Stimulated activated CD8-positive, alpha-beta memory T cell treated with anti-CD3 and anti-CD28 coated beads, Interleukin-4, amount 100 ng/mL, for 48 hours (primary cell): ENCODE results near the gene KNSTRN.
A peak's percentile ranks its signal among the peaks of the same experiment; 100 is the strongest.

Experiments
- DNase-seq: peaks from one replicate; pipeline ENCODE4 v3.0.0-alpha.2; 2020

Gene KNSTRN

GRCh38 chr15:40382580-40383456 is at the start of gene KNSTRN:
TSS of gene KNSTRN (plus strand) at chr15:40382721. CDS start at chr15:40382836, 115 bp downstream.
- peak; percentile 96 for DNase-seq

GRCh38 chr15:40333922-40334492 is 48.5 kb upstream of the KNSTRN start:
- peak; percentile 37 for DNase-seq

- DNase-seq: no peak
These were observed 48.0 kb upstream of the KNSTRN start for GRCh38 chr15:40334541-40334940.

- DNase-seq: no peak
These were observed 47.4 kb upstream of the KNSTRN start for GRCh38 chr15:40334941-40335795.

GRCh38 chr15:40335938-40336743 is 46.4 kb upstream of the KNSTRN start:
- DNase-seq: no peak

GRCh38 chr15:40336744-40337122 is 45.8 kb upstream of the KNSTRN start:
- peak; percentile 36 for DNase-seq

- DNase-seq: no peak
These were observed 44.9 kb upstream of the KNSTRN start for GRCh38 chr15:40337597-40337996.

GRCh38 chr15:40338041-40338657 is 44.4 kb upstream of the KNSTRN start:
- DNase-seq: peak; percentile 86

GRCh38 chr15:40338921-40339620 is 43.5 kb upstream of the KNSTRN start:
- DNase-seq: no peak

- no peak for DNase-seq
These were observed 42.9 kb upstream of the KNSTRN start for GRCh38 chr15:40339621-40339945.

GRCh38 chr15:40340038-40340739 is 42.3 kb upstream of the KNSTRN start:
- no peak for DNase-seq

GRCh38 chr15:40340740-40341400 is 41.7 kb upstream of the KNSTRN start, which contains the start of gene CCDC9B:
TSS of gene CCDC9B (minus strand) at chr15:40340939. CDS start at chr15:40340819, 120 bp downstream.
- no peak for DNase-seq

GRCh38 chr15:40342416-40343320 is 39.9 kb upstream of the KNSTRN start:
- no peak for DNase-seq

GRCh38 chr15:40343512-40343911 is 39.0 kb upstream of the KNSTRN start:
- DNase-seq: no peak

- DNase-seq: no peak
These were observed 38.3 kb upstream of the KNSTRN start for GRCh38 chr15:40344217-40344616.

- peak; percentile 78 for DNase-seq
These were observed 37.8 kb upstream of the KNSTRN start for GRCh38 chr15:40344631-40345120.

- DNase-seq: no peak
These were observed 37.2 kb upstream of the KNSTRN start for GRCh38 chr15:40345225-40345866.

- no peak for DNase-seq
These were observed 36.5 kb upstream of the KNSTRN start for GRCh38 chr15:40345867-40346578.
